GM19043 (cell line): Measurements from ENCODE around the gene SLCO3A1.

Experiments
- ATAC-seq: cut with Tn5 transposase; IDR thresholded peaks from one replicate; pipeline ENCODE4 v1.9.1; 2021; ENCODE audit warnings: low read depth; ENCODE audit not compliant: unreplicated experiment

SLCO3A1 gene

DNA sequence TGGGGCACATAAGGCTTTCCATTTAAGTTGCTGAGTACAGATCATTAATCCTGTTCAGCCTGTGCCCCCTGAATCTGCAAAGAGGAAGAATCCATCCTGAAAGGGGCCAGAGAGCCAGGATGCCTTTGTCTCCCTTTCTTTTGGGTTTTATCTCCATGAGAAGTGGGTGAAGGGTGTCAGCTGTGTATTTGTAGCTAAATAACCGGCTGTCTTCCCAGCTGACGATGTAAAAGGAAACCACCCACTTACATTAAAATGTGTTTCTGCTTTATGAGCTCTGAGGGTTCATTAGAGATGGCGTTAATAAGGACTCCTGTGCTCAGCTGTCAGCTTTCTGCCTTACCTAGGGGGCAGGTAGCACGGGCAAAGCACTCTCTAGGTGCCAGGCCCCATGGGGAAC is 83.4 kb downstream of the SLCO3A1 start:
- ATAC-seq = no peak

DNA sequence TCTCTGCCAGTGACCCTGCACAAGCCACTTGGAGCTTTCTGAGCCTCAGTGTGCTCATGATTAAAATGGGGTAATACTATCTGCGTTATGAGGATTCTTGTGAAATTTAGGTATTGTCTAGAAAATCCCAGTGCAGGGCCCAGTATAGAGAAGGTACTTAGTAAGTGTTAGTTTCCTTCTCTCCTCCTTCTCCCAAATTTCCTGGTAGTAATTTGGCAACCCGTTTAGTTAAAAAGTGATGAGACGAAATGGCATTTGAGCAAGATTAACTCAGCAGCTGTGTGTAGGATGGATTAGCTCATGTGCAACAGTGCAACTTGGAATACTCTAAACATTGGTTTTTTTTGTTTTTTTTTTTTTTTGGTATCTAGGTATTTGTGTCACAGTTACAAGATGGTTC is 84.6 kb downstream of the SLCO3A1 start:
- ATAC-seq = no peak

DNA sequence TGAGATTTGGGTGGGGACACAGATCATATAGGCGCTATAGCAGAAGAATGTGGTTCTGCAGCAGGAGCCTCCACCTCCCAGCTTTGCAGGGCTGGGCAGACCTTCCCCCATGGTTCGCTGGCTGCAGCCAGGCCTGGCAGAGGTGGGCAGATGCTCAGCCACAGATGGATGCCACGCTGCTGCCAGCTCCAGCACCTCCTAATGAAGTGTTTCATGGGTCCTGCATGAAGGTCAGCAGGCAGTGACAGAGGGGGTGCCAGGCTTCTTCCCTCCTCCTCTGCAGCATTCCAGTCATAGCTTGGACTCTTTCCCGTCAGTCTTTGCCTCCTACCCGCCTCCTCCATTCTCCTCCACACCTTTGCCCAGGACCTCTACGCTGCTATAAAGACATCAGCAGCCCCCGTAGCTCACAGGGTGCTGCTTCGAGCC is 85.9 kb downstream of the SLCO3A1 start:
- no peak for ATAC-seq

DNA sequence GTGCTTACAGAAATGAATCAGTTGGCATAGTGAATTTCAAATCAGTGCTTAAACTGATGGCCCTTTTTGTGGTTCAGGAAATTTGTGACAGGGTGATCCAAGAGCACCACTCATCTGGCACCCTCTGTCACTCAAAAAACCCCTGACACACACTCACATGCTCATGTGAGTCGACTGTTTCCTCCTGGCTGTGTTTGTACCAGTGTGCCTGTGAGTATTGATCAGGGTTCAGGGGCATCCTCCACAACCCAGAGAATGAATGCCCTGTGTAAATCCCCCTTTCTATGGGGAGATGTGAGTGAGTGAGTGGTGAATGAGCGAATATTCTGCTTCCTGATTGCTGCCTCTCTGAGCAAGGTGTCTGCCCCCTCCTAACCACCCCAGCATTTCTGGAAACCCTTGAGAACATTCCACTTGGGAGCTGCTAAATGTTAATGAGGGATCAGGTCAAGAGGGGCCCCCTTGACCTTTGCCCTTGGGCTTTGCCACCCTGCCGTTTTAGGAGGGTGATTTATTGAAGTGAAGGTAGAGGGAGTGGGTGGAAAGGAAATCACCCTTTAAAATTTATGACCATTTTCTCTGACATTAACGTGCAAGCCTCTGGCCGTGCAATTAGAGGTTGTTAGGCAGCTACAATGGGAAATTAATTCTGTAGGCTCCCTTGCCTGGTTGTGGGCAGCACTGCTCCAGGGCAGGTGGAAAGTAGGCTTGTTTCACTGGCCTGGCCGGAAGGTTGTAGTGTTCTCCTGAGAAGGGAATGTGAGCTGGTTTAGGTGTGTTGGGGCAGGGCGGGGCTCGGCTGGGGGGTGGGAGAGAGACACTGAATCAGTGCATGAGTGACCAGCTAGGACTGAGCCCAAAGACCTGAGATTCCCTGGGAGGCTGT is 87.2 kb downstream of the SLCO3A1 start:
- no peak for ATAC-seq

DNA sequence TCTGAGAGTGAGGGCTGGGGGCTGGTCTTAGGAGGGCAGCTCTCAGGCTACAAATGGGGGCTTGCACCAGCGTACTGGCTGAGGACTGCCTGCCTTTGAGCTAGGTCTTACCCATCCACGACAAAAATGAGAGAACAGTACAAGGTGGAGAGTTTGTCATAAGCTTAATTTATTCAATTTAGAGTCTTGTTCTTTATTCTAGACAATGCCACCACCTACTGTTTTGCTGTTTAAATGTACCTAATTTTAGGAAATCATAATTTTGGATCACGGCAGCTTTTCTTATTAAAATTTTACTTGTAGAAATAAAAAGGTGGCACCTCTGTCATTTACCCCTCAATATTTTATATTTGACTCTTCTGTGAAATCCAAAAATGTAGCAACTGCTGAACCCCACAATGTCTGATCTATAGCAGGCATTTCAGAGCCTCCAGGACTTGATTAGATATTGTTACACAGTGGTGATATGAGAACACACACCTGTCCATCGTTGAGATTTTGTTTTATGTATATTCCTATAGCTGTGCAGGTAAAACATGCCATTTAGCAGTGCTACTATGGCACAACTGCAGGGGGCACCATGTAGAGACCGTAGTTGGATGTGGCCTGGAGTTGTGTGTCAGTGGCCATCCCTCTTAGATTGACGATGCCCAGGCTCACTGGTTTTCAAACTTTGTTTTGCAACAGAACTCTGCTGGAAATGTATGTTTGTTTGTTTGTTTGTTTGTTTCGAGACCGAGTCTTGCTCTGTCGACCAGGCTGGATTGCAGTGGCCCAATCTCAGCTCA is 88.6 kb downstream of the SLCO3A1 start:
- no peak for ATAC-seq

DNA sequence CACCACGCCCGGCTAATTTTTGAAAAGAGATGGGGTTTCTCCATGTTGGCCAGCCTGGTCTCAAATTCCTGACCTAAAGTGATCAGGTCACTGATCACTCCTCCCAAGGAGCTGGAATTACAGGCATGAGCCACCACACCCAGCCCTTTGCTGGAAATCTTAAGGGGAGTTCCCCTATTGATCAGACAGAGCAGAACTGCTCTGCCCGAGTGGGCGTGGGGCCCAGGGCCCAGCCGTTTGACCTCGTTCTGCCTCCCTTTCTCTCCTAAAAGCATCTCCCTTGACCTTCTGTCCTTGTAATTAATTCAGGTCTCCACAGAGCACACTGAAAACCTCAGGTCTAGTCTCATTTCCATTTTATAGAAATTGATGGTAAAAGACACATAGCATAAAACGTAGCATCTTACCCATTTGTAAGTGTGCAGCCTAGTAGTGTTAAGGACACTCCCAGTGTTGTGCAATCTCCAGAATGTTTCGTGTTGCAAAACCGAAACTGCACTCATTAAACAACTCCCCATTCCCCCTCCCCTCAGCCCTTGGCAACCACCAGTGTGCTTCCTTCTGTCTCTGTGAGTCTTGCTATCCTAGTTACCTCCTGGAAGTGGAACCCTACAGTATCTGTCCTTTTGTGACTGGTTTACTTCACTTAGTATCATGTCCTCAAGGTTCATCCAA is 89.3 kb downstream of the SLCO3A1 start:
- ATAC-seq = no peak

DNA sequence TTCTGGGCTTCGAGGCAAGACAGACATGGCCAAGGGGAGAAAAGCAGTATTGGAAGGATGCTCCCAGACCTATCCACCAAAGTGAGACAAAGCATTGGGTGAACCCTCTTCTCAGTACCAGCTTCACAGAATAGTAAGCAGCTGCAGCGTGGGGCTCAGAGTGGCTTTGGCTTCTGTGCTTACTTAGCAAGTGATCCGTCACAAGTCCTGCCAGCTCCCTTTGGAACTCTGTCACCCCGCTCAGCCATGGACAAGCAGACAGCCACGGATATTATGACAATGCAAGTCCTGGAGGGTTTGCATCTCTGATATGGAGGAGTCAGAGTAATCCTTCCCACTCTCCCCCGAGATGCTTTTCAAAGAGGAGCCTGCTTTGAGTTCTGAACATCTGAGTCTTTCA is 90.8 kb downstream of the SLCO3A1 start:
- ATAC-seq = no peak

DNA sequence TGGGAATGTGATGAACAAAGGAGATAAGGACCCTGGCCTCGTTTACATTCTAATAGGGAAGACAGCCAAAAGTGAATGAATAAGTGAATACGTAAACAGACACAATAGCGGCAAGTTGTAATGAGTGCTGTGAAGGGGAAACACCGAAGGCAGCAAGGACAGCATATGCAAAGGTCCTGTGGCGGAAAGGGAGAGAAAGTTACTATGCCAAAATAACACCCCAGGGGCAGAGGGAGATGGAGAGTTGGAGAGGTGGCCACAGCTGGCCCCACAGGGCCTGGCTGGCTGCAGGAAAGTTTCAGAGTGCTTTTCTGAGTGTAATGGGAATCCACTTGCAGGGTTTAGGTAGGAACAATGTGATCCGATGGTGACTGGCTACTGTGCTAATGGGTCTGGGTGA is 91.9 kb downstream of the SLCO3A1 start:
- no peak for ATAC-seq

DNA sequence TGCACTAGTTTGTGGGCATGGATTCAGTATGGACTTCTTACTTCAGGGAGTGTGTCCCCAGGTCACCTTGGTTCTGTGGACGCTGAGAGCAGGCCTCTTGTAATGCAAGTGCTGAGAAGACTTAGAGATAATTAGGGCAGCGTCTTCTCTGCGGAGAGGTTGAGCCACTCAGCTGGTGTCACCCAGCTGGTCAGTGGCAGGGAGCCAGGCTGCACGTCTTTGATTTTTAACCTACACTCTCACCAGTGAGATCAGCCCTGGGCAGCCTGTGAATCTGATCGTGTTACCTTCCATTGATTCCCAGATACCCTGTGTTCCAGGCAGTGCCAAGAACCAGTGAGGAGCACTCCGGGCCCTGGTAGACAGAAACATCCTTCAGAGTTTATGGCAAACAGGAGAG is 92.6 kb downstream of the SLCO3A1 start:
- no peak for ATAC-seq

DNA sequence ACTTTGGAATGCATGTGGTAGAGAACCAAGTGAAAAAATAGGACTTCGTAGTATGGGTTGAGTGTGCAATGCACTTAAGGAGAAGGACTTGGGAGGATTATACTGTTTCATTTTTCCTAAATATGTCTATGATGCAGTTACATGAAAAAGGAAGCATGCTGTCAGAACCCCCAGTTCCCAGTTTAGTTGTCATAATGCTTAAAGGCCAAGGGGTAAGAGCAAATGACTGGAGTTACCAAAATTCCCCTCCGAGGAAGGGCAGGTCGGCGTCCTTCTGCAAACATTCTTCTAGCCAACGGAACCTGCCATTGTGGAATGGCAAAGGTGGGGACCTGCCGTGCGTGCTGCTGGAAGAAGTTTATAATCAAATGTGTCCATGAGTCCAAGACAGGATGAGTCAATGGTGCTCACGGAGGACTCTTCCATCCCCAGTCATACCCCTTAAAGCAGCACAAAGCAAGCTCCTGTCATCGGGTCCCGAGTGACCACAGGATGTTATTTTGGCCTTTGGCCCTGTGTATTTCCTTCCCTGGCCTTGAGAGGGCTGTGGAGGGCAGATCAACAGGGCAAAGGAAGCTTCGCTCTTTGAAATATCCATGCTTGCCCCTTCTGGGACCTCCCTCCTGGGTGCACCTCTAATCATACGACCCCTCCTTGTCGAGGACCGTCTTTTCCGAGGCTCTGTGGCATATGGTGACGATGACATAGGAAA is 93.2 kb downstream of the SLCO3A1 start:
- ATAC-seq = no peak

DNA sequence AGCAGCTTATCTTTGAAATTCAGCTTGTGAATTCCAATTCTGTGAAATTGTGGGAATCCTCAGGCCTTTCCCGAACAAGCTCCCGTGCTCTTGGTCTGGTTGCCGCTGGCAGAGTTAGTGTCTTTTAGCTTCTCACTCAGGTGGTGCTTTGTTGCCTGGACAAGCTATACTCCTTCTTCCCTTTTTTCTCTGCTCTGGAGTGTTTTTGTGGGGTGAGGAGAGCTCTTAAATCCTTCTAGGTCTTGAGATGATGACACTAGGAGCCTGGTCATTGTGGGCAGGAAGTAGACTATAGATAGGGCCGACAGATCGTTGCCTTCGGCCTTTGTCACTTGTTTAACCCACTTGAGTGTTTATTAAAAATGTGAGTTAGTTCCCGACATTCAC is 93.8 kb downstream of the SLCO3A1 start:
- no peak for ATAC-seq

DNA sequence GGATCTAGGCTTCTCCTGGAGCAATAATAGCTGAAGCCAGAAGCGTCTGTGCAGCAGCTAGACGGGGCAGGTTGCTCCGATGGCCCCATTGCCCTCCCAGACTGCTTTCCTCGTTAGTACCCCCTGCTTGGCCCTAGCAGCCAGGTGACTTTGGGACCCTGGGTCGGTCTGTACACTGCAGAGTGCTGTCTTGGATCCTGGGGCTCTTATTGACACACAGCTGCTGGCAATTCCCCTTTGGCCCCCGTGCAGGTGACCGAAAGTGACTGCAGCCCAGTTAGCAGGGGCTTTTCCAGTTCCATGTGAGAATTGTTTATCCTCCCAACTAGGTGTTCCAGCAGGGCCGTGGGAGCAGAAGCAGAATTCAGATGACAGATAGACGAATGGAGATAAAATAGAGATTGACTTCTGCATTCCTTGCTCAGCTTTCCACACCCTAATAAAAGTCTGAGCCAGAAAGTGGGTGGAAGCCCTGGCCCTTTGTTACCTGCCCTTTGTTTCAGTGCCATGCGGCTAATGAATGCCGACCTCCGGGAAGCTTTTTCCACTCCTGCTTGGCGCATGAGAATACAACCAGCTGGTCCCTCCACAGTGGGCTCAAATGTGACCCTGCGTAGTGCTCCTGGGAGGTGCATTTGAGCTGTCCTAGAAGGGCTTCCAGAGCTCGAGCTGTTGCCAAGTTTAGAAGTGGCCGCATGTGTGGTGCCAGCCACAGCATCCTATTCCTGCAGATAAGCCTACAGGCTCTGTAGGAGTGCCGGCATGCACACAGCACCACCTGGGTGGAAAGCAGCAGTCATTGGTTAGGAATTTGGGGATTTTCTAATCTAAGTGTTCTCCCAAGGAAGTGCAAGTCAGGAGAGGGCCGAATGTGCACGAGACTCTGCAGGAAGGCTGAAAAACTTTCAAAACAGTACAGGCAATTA is 94.4 kb downstream of the SLCO3A1 start:
- ATAC-seq = no peak

DNA sequence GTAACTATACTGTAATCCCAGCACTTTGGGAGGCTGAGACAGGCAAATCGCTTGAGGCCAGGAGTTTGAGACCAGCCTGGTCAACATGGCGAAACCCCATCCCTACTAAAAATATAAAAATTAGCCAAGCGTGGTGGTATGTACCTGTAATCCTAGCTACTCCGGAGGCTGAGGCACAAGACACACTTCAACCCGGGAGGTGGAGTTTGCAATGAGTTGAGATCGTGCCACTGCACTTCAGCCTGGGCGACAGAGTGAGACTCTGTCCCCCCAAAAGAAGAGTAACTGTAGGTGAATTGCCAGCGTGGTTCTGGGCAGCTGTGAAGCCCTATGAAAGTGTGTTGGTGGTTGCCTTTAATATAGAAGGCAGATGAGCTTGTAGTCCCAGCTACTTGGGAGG is 95.9 kb downstream of the SLCO3A1 start:
- no peak for ATAC-seq

DNA sequence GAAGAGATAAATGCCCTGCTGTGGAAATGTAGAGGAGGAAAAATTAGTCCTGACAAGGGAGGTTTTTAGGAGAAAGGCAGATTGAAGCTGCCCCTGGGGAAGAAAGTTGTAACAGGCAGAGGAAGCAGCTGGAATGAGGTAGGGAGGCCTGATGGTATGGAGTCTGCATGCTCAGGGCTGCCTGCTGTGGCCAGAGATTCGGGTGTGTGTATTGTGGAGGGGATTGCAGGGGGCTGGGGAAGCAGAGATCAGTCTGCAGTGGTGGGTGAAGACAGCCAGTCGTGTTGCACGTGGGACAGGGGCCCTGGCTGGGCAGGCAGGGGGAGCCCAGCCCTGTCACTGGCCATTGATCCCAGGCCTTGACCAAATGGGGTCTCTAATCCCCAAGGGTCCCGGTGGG is 96.5 kb downstream of the SLCO3A1 start:
- ATAC-seq = no peak

DNA sequence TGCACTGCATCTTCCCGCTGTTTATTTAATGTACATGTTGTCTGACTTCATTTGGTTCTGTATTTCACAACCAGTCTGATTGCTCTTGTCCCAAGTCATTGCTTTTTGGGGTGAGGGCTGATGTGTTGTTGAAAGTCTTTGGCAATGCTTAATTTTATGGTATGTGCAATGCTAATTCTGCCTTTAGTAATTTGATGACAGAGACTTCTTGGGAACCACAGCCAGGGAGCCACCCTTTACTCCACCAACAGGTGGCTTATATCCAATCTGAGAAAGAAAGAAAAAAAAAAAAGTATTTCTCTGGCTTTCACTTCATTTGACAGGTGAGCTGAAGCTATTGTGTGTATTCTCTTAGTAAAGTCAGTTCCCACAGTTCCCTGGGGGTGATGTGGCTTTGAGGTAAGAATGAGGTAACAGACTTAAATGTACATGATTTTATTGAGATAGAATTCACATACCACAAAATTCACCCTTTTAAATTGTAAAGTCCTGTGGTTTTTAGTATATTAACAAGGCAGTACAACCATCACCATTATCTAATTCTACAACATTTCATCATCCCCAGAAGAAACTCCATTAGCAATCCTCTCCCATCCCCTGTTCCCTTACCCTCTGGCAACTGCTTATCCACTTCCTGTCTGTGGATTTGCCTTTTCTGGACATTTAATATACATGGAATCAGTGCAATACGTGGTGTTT is 97.3 kb downstream of the SLCO3A1 start:
- ATAC-seq = no peak

DNA sequence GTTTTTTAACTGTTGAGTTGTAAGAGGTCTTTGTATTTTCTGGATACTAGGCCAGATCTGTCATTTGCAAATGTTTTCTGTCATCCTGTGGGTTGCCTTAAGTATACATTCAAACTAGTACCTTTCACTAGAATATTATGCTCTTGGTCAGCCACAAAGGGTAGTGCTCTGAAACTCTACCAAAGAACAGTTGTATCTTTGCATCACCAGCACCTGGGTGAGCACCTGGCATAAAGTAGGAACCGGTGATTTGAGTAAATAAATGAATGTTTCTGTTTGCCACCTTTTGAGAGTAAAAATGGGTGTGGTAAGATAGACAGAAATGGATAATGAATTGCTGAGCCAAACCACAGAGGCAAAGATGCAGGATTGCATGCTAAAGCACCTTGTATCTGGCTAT is 98.7 kb downstream of the SLCO3A1 start:
- ATAC-seq = no peak

DNA sequence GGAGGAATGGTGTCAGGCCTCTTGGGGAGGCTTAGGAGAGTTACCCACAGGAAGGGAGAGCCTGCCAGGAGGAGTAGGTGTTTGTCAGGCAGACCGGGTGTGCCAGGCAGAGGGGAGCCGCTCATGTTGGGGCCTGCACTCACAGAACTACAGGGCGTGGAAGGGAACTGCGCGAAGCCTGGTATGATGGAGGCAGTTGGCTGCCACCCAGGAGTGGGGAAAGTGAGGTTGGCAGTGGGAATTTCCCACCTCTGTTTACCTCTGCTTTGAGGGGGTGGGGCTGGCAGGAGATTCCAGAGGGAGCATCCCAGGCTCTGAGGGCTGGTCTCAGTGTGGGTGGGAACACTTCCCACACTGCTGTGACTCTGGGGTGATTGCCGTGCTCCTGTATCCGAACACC is 99.9 kb downstream of the SLCO3A1 start:
- no peak for ATAC-seq

DNA sequence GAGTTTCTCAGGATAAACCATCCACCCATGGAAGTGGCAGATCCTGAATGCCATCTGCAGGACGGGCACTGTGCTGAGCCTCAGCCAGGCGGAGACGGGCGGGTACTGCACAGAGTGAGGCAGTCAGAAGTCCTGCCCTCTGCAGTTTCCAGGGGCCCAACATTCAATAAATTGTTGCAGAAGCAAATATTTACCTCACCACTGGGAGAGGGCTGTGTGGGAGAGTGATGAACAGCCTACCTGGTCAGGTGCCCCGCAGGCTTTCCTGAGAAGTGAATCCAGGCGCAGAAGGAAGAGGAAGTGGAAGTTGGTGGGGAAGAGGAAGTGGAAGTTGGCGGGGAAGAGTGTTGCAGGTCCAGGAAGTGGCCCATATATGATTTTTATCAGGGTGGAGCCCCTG is 100.8 kb downstream of the SLCO3A1 start:
- no peak for ATAC-seq
